Heart left ventricle (tissue), 13 donors: ENCODE results near the gene HSPA1L.

Experiments used
- CTCF ChIP-seq, 12 donors: fragments of 200-600 bp; sonication (generic) in 4 of 12; IDR thresholded peaks; one replicate each; pipeline versions ENCODE4 v1.5.0 to v1.8.0; 2018 to 2022; ENCODE audit warnings: antibody characterized with exemption in 12 of 12, mild to moderate bottlenecking in 5 of 12
- POLR2A ChIP-seq, 2 donors: fragments of 450-650 bp; IDR thresholded peaks; one replicate each; pipeline ENCODE4 v1.6.1; 2017; ENCODE audit warnings: antibody characterized with exemption in 2 of 2, mild to moderate bottlenecking in 2 of 2, moderate library complexity in 2 of 2
- donor health status: ischemic (EF 13 %, LVEDD 7.1; RV severe dilation, severe dysfunction).
- donor health status: DM: no; HTN: yes; CAD: no.
- donor health status: DM: no; HTN: no; CAD: no.
- donor health status: ischemic (EF 25% LVEDD 6.9; RV normal size, moderate dysfunction).
- donor health status: ischemic (EF 25% LVEDD 5.7; RV mildly dilated, moderate dysfunction).
- donor health status: ischemic (EF 35%, LVEDD 5.7; RV mildly dilated, moderate dysfunction).
- donor health status: nonischemic (EF 11% LVEDD 7.7; RV severe dilation, severe dysfunction).
- donor health status: DM: yes; HTN: yes; CAD: no.
- donor health status: PGD.
- donor health status: ischemic (EF 29% LVEDD 5.4; RV normal size, mild dysfunction).
- donor health status: nonischemic (EF 23%, LVEDD 6.1; RV moderate dilation, normal function).

GRCh38 chr6:31763619-31763940, 51.5 kb downstream of the HSPA1L start:
- peak in 1 of 12 donors; percentile 11 for TF ChIP-seq CTCF (IDR thresholded peaks at IDR 0.05)
- TF ChIP-seq POLR2A (IDR thresholded peaks at IDR 0.05), result no peak
